ENCODE results near the gene ARHGAP42. TPM values are rescaled to one million over a fixed set of nuclear protein-coding genes. Genes with fewer than 3 reads are reported as not detected.
"Not testable (repeated sequence)": the region's sequence is repeated elsewhere in the genome, so short reads cannot be mapped to it uniquely, and the experiment has no call there.

ARHGAP42 gene
- total and polyA plus RNA-seq, 5 donors from 2014 or later = not detected

GRCh38 chr11:101009690-101010055 is 322.6 kb downstream of the ARHGAP42 start:
- H3K36me3 ChIP-seq (ENCODE audit: control insufficient read depth, insufficient read depth, low read length) = no peaks in the 10 kb centered on the region
- H3K4me1 Mint-ChIP-seq = no peaks in the 10 kb centered on the region
- peaks cover 0 to 11% (median 2%) of the 10 kb centered on the region in 7 donors for H3K9me3 Mint-ChIP-seq
- DNase-seq (no peak), ATAC-seq (ENCODE audit: low read depth in 2 of 2) (no peak)
- peaks cover 0 to 2% of the 10 kb centered on the region in 2 experiments for H3K9me3 ChIP-seq (ENCODE audit: control insufficient read depth in 2 of 2, low read length in 2 of 2)
- H3K4me3 Mint-ChIP-seq = no peak overlapping the region
- no peaks in the 10 kb centered on the region for H3K4me1 ChIP-seq (ENCODE audit: control insufficient read depth, insufficient read depth, low read length, poor library complexity, severe bottlenecking)
- no peak overlapping the region for H3K27ac ChIP-seq (ENCODE audit: insufficient read depth, low read length, poor library complexity, severe bottlenecking)
- no peaks in the 10 kb centered on the region for H3K27me3 Mint-ChIP-seq
- no peak overlapping the region for H3K4me3 ChIP-seq (ENCODE audit: low read depth, low read length)
- no peak overlapping the region for H3K27ac Mint-ChIP-seq
- no peaks in the 10 kb centered on the region for H3K27me3 ChIP-seq (ENCODE audit: control insufficient read depth, insufficient read depth, low read length)
- no peaks in the 10 kb centered on the region for H3K36me3 Mint-ChIP-seq

- Mint-ChIP-seq H3K27ac (no peak overlapping the region), H3K4me3 (no peak overlapping the region), H3K36me3 (no peaks in the 10 kb centered on the region), H3K4me1 (no peaks in the 10 kb centered on the region), H3K9me3 (peaks cover 0 to 11% (median 2%) of the 10 kb centered on the region in 7 donors), H3K27me3 (no peaks in the 10 kb centered on the region)
- Histone ChIP-seq H3K36me3 (ENCODE audit: control insufficient read depth, insufficient read depth, low read length) (no peaks in the 10 kb centered on the region), H3K9me3 (ENCODE audit: control insufficient read depth in 2 of 2, low read length in 2 of 2) (peaks cover 0 to 6% of the 10 kb centered on the region in 2 experiments), H3K4me1 (ENCODE audit: control insufficient read depth, insufficient read depth, low read length, poor library complexity, severe bottlenecking) (no peaks in the 10 kb centered on the region), H3K4me3 (ENCODE audit: low read depth, low read length) (no peak overlapping the region), H3K27me3 (ENCODE audit: control insufficient read depth, insufficient read depth, low read length) (no peaks in the 10 kb centered on the region), H3K27ac (ENCODE audit: insufficient read depth, low read length, poor library complexity, severe bottlenecking) (no peak overlapping the region)
- ATAC-seq (ENCODE audit: low read depth in 2 of 2) (no peak), DNase-seq (no peak)
These were observed 323.8 kb downstream of the ARHGAP42 start for GRCh38 chr11:101010899-101011298.

GRCh38 chr11:101011881-101012280 is 324.8 kb downstream of the ARHGAP42 start:
- H3K27me3 ChIP-seq (ENCODE audit: control insufficient read depth, insufficient read depth, low read length) = no peaks in the 10 kb centered on the region
- Mint-ChIP-seq H3K9me3 (peaks cover 0 to 11% (median 3%) of the 10 kb centered on the region in 7 donors), H3K27ac (no peak overlapping the region), H3K27me3 (no peaks in the 10 kb centered on the region), H3K36me3 (no peaks in the 10 kb centered on the region), H3K4me3 (no peak overlapping the region), H3K4me1 (no peaks in the 10 kb centered on the region)
- ATAC-seq (ENCODE audit: low read depth in 2 of 2) (no peak), DNase-seq (no peak)
- H3K9me3 ChIP-seq (ENCODE audit: control insufficient read depth in 2 of 2, low read length in 2 of 2) = peaks cover 0 to 9% of the 10 kb centered on the region in 2 experiments
- H3K4me3 ChIP-seq (ENCODE audit: low read depth, low read length) = no peak overlapping the region
- H3K27ac ChIP-seq (ENCODE audit: insufficient read depth, low read length, poor library complexity, severe bottlenecking) = no peak overlapping the region
- H3K4me1 ChIP-seq (ENCODE audit: control insufficient read depth, insufficient read depth, low read length, poor library complexity, severe bottlenecking) = no peaks in the 10 kb centered on the region
- no peaks in the 10 kb centered on the region for H3K36me3 ChIP-seq (ENCODE audit: control insufficient read depth, insufficient read depth, low read length)

- not testable (repeated sequence) for H3K36me3 ChIP-seq (ENCODE audit: control insufficient read depth, insufficient read depth, low read length); DNase-seq; H3K27me3 Mint-ChIP-seq; H3K4me3 Mint-ChIP-seq; H3K9me3 Mint-ChIP-seq; H3K27ac ChIP-seq (ENCODE audit: insufficient read depth, low read length, poor library complexity, severe bottlenecking); H3K4me1 ChIP-seq (ENCODE audit: control insufficient read depth, insufficient read depth, low read length, poor library complexity, severe bottlenecking); H3K4me1 Mint-ChIP-seq; H3K27ac Mint-ChIP-seq; H3K27me3 ChIP-seq (ENCODE audit: control insufficient read depth, insufficient read depth, low read length); H3K36me3 Mint-ChIP-seq; H3K9me3 ChIP-seq (ENCODE audit: control insufficient read depth in 2 of 2, low read length in 2 of 2); H3K4me3 ChIP-seq (ENCODE audit: low read depth, low read length); ATAC-seq (ENCODE audit: low read depth in 2 of 2)
These were observed 326.6 kb downstream of the ARHGAP42 start for GRCh38 chr11:101013702-101014101.

GRCh38 chr11:101014600-101015285 is 327.7 kb downstream of the ARHGAP42 start:
- Histone ChIP-seq H3K27ac (ENCODE audit: insufficient read depth, low read length, poor library complexity, severe bottlenecking) (no peak overlapping the region), H3K27me3 (ENCODE audit: control insufficient read depth, insufficient read depth, low read length) (no peaks in the 10 kb centered on the region), H3K4me1 (ENCODE audit: control insufficient read depth, insufficient read depth, low read length, poor library complexity, severe bottlenecking) (no peaks in the 10 kb centered on the region), H3K9me3 (ENCODE audit: control insufficient read depth in 2 of 2, low read length in 2 of 2) (peaks cover 0 to 9% of the 10 kb centered on the region in 2 experiments), H3K4me3 (ENCODE audit: low read depth, low read length) (no peak overlapping the region), H3K36me3 (ENCODE audit: control insufficient read depth, insufficient read depth, low read length) (no peaks in the 10 kb centered on the region)
- no peak for ATAC-seq (ENCODE audit: low read depth in 2 of 2)
- Mint-ChIP-seq H3K27me3 (no peaks in the 10 kb centered on the region), H3K9me3 (peaks cover 0 to 8% (median 3%) of the 10 kb centered on the region in 7 donors), H3K4me1 (no peaks in the 10 kb centered on the region), H3K36me3 (no peaks in the 10 kb centered on the region), H3K4me3 (no peak overlapping the region), H3K27ac (no peak overlapping the region)
- DNase-seq = no peak

GRCh38 chr11:101019870-101020269 is 332.8 kb downstream of the ARHGAP42 start:
- no peaks in the 10 kb centered on the region for H3K27me3 Mint-ChIP-seq
- no peak overlapping the region for H3K27ac Mint-ChIP-seq
- H3K27me3 ChIP-seq (ENCODE audit: control insufficient read depth, insufficient read depth, low read length) = no peaks in the 10 kb centered on the region
- H3K36me3 ChIP-seq (ENCODE audit: control insufficient read depth, insufficient read depth, low read length) = no peaks in the 10 kb centered on the region
- no peak overlapping the region for H3K4me3 Mint-ChIP-seq
- H3K9me3 Mint-ChIP-seq = peaks cover 0 to 3% (median 0%) of the 10 kb centered on the region in 7 donors
- H3K4me1 ChIP-seq (ENCODE audit: control insufficient read depth, insufficient read depth, low read length, poor library complexity, severe bottlenecking) = no peaks in the 10 kb centered on the region
- no peak overlapping the region for H3K27ac ChIP-seq (ENCODE audit: insufficient read depth, low read length, poor library complexity, severe bottlenecking)
- no peak overlapping the region for H3K4me3 ChIP-seq (ENCODE audit: low read depth, low read length)
- H3K9me3 ChIP-seq (ENCODE audit: control insufficient read depth in 2 of 2, low read length in 2 of 2) = peaks cover 0 to 5% of the 10 kb centered on the region in 2 experiments
- no peaks in the 10 kb centered on the region for H3K4me1 Mint-ChIP-seq
- no peak for ATAC-seq (ENCODE audit: low read depth in 2 of 2)
- H3K36me3 Mint-ChIP-seq = no peaks in the 10 kb centered on the region
- no peak for DNase-seq

GRCh38 chr11:101022256-101022655 is 335.2 kb downstream of the ARHGAP42 start:
- Mint-ChIP-seq H3K36me3 (no peaks in the 10 kb centered on the region), H3K9me3 (peaks cover 0 to 2% (median 0%) of the 10 kb centered on the region in 7 donors), H3K4me3 (no peak overlapping the region), H3K4me1 (no peaks in the 10 kb centered on the region), H3K27me3 (no peaks in the 10 kb centered on the region), H3K27ac (no peak overlapping the region)
- no peaks in the 10 kb centered on the region for H3K36me3 ChIP-seq (ENCODE audit: control insufficient read depth, insufficient read depth, low read length)
- ATAC-seq (ENCODE audit: low read depth in 2 of 2) (no peak), DNase-seq (no peak)
- no peaks in the 10 kb centered on the region for H3K27me3 ChIP-seq (ENCODE audit: control insufficient read depth, insufficient read depth, low read length)
- H3K27ac ChIP-seq (ENCODE audit: insufficient read depth, low read length, poor library complexity, severe bottlenecking) = no peak overlapping the region
- H3K4me1 ChIP-seq (ENCODE audit: control insufficient read depth, insufficient read depth, low read length, poor library complexity, severe bottlenecking) = no peaks in the 10 kb centered on the region
- H3K4me3 ChIP-seq (ENCODE audit: low read depth, low read length) = no peak overlapping the region
- no peaks in the 10 kb centered on the region for H3K9me3 ChIP-seq (ENCODE audit: control insufficient read depth in 2 of 2, low read length in 2 of 2)

- Mint-ChIP-seq H3K4me1 (no peaks in the 10 kb centered on the region), H3K27ac (no peak overlapping the region), H3K4me3 (no peak overlapping the region), H3K9me3 (peaks cover 0 to 11% (median 5%) of the 10 kb centered on the region in 7 donors), H3K27me3 (no peaks in the 10 kb centered on the region), H3K36me3 (no peaks in the 10 kb centered on the region)
- Histone ChIP-seq H3K4me3 (ENCODE audit: low read depth, low read length) (no peak overlapping the region), H3K27me3 (ENCODE audit: control insufficient read depth, insufficient read depth, low read length) (no peaks in the 10 kb centered on the region), H3K36me3 (ENCODE audit: control insufficient read depth, insufficient read depth, low read length) (no peaks in the 10 kb centered on the region), H3K4me1 (ENCODE audit: control insufficient read depth, insufficient read depth, low read length, poor library complexity, severe bottlenecking) (no peaks in the 10 kb centered on the region), H3K27ac (ENCODE audit: insufficient read depth, low read length, poor library complexity, severe bottlenecking) (no peak overlapping the region), H3K9me3 (ENCODE audit: control insufficient read depth in 2 of 2, low read length in 2 of 2) (no peaks in the 10 kb centered on the region)
- ATAC-seq (ENCODE audit: low read depth in 2 of 2) (no peak), DNase-seq (no peak)
These were observed 341.6 kb downstream of the ARHGAP42 start for GRCh38 chr11:101028644-101029043.
